Myocyte (in vitro differentiated cells): ENCODE results near the gene KLHL22. TPM values are rescaled to one million over a fixed set of nuclear protein-coding genes. Genes with fewer than 3 reads are reported as not detected.
"Not testable (repeated sequence)": the region's sequence is repeated elsewhere in the genome, so short reads cannot be mapped to it uniquely, and the experiment has no call there.

Experiments used
- DNase-seq: peaks from one replicate; pipeline ENCODE4 v3.0.0-alpha.2; 2012; ENCODE audit warnings: low read depth
- total RNA-seq: library from RNA; depleted of rRNA; stranded (reverse); fragments of >200 nt; gene quantifications from 2 replicates; pipeline ENCODE4 v1.2.3, GENCODE V29; 2014

KLHL22 gene
- total RNA-seq, 1 donor from 2014 or later: 31.5 TPM

DNA sequence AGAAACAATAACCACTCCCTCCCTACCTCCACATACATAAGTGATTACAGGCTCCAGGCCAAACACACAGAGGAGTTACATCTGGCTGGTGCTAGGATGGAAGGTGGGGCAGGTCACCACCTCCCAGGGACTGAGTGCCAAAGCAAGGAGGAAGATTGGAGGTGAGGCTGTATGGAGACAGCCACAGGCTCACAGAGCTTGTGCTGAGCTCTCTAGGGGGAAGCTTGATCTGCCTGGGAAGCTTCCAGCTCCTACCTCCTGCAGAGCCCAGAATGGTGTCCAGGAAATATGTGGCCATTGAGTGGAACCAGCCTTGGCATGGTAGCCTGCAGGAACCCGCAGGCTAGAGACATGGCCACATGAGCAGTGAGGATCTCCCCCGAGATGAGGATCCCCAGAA lies 8.2 kb upstream of the KLHL22 start:
- DNase-seq: no peak

DNA sequence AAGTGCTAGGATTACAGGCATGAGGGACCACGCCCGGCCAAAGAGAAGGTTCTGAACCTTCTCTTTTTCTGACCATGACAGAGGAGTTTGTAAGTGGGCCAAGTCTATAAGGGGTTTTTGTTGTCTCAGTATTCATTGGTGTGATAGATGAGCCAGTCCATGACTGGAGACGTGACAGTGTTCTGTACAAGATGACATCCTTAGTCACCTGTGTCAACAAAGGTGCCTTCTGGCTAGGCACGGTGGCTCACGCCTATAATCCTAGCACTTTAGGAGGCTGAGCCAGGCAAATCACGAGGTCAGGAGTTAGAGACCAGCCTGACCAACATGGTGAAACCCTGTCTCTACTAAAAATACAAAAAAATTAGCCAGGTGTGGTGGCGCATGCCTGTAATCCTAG lies 4.2 kb upstream of the KLHL22 start:
- DNase-seq: no peak

DNA sequence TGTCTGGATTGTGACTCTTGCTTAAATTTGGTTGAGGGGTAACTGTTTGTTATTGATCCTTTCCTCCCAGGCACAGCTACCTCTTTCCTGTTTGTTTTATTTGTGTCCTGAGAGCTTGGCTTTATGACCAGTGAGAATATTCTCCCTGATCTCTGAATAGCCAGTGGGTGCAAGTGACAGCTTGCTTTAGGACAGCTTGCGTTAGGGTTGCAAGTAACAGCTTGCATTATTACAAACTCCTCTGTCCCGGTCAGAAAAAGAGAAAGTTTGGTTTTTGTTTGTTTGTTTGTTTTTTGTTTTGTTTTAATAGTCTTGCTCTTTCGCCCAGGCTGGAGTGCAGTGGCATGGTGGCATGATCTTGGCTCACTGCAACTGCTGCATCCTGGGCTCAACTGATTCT lies 3.3 kb upstream of the KLHL22 start:
- DNase-seq: no peak

DNA sequence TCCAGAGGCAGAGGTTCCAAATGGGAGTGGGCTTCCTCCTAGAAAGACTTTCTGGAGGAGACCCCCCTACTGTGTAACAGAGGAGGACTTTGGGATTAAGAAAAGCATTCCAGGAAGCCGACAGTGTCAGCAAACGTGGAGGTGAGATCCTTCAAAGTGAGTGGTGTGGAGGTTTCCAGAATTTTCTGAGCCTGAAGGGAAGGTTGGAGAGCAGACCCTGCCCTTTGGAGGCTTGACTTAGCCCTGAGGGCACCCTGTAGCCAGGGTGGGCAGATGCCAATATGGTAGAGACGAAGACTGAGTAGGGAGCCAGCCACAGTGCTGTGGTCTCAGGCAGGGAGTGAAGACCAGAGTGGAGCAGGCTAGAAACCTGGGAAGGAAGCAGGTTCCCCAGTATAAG lies 1.8 kb upstream of the KLHL22 start:
- no peak for DNase-seq

DNA sequence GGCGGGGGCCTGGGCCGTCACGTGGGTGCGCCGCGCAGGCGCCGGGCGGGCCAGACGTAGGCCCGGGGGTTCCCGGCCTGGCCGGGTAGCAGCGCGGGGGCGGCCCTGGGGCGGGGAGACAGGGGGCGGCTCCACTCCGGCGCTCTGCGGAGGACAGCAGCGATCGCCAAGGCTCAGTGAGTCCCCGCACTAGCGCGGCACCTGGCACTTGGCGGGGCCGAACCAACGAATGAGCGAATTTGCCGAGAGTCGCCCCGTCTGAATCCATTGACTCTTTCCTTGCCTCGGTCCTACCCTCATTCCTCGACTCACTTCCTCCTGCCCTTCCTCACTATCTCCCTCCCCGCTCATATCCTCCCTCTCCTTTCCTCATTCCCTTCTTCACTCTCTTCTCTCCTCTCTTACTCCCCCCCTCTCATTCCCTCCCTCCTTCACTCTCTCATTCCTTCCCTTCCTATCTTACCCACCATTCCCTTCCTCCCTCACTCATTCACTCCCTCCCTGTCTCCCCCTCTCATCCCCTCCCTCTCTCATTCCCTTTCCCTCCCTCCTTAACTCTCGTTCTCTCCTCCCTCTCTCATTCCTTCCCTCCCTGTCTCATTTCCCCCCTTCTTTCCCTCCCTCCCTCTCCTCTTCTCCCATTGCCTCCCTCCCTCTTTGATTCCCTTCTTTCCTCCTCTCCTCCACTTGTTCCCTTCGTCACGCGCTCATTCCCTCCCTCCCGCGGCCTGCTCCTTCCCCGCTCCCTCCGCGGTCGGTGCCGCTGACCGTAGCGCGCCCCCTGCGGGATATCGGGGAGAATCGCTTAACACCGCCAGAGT lies 476 bp upstream of the KLHL22 start:
- DNase-seq: peak; percentile 96

DNA sequence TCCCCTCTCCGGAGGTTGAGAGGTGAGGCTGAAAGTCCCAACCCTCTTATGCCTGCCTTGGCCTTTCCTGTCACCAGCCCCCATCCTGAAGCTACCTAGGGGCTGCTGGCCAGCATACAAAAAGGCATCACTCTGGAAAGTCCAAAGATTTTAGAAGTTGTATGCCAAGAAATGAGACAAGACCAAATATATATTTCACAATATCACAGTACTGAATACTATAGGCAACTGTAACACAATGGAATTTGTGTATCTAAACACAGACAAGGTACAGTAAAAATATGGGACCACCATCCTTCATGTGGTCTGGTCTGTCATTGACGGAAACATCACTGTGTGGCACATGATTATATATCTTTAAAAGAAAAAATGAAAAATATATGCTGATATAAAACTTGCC lies 4.2 kb downstream of the KLHL22 start:
- DNase-seq: no peak

DNA sequence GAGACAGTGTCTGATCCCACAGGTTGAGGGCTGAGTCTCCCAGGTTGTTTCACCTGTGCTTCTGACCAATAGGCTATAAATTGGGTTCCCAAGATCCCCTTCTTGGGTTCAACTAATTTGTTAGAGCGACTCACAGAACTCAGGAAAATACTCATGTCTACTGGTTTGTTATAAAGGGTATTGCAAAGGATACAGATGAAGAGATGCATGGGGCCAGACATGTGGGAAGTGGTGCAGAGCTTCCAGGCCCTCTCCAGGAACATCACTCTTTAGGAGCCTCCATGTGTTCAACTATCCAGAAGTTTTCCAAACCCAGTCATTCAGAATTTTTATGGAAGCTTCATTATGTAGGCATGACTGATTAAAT lies 4.7 kb downstream of the KLHL22 start:
- no peak for DNase-seq

DNA sequence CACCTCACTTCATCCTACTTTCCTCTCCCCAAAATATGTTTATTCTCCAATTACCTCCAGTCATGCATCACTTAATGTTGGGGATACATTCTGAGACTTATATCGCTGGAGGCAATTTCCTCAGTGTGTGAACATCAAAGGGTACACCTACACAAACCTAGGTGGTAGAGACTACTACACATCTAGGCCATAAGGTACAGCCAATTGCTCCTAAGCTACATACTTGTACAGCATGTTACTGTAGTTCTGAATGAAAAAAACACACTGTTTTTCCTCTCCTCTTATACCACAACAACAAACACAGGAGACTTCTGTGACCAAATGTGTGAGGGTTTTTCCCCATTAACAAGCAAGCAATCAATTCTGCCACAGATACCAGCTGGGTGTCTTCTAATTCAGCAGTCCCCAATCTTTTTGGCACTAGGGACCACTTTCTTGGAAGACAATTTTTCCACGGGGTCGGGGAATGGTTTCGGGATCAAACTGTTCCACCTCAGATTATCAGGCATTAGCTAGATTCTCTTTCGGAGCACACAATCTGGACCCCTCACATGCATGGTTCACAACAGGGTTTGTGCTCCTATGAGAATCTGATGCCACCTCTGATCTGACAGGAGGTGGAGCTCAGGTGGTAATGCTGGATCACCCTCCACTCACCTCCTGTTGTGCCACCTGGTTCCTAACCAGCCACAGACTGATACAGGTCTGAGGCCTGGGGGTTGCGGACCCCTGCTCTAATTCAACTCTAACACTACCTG lies 5.2 kb downstream of the KLHL22 start:
- DNase-seq: no peak

DNA sequence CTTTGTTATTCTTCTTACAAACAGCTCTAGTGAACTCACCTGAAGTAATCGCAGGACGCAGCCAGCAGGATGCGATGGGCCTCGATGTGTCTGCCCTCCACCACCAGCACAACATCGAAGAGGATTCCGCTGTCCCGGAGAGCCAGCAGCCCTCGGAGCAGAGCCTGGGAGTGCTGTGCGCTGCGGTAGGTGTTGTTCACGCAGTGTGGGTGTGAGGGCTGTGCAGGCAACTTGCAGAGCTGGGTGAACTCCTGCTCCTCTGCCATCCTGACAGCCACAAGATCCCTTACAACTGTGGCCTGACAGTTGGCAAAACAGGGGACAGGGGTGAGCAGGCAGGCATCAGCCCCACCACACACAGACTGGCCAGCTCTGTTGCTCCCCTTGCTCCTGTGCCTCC lies 6.6 kb downstream of the KLHL22 start:
- no peak for DNase-seq

DNA sequence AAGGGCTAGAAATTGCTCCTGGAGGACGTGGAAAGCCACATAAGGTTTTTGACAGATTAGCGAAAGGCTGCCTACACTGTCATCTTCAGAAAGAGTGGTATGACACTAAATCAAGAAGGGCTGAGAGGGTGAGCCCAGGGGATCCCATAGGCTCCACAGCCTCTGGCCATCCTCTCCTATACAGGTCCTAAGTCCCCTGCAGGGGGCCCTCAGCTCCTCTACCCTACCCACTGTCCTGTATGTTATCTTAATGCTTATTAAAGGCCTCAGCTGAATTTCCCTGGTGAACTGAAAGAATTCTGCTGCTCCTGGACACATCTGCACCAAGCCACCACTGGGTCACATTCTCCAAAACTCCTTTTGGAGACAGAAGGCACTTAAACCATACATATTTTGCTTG lies 7.9 kb downstream of the KLHL22 start:
- no peak for DNase-seq

DNA sequence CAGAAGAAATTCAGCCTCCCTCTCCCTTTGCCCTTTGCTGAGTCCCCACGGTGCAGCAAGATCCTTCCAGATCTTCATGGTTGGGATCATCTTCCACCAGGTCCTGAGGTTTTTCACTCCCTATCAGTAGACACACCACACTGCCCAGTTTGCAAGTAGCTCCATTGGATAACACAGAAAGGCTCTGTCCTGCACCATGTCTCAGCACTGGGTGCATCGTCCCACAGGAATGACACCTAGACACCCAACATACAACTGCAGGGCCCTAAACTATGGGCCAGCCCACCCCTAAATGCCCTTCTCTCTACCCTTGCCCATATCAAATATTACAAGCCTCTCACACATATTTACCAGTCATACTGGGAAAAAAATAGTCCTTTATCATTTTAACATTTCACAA lies 9.4 kb downstream of the KLHL22 start:
- no peak for DNase-seq

DNA sequence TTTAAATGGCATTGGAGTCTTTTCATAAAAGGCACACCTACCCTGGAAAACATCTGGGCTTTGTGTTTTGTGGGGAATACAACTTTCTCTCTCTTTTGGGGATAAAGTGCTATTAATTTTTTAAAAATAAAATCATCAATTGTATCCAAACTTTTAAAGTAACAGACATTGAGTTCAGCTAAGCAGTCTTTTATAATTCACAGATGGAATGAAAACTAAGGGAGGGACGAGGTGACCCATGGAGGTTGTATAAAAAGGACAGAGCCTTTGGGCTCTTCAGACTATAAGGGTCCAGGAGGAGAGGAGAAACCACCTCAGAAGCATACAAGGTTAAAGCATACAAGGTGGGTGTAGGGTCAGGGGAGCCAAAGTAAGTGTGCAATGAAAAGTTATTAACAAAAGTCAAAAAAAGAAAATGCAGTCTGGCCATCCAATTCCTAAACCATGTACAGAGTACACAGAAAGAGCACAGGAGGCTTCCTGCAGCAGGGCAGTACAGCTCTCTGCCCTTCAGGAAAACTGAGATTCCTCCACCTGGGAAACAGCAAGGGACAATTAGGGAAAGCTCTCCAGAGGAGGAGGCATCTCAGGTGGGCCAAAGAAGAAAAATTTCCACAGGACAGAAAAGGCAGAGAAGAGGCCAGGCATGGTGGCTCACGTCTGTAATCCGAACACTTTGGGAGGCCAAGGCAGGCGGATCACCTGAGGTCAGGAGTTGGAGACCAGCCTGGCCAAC lies 10.5 kb downstream of the KLHL22 start:
- no peak for DNase-seq

DNA sequence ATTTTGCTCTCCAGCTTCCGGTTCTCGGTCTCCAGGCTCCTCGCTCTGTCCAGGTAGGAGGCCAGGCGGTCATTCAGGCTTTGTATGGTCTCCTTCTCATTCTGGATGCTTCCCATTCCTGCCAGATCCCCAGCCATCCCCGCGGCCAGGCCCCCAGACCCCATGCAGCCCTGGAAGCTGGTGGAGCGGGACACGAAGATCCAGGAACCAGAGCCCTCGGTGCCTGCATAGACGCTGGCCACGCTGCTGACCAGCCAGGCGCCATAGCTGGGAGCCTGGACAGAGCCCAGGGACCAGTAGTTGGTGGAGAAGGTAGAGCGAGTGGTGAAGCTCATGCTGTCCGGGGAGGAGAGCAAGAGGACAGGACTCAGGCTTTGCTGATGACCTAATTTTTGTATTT lies 11.8 kb downstream of the KLHL22 start:
- DNase-seq: no peak

DNA sequence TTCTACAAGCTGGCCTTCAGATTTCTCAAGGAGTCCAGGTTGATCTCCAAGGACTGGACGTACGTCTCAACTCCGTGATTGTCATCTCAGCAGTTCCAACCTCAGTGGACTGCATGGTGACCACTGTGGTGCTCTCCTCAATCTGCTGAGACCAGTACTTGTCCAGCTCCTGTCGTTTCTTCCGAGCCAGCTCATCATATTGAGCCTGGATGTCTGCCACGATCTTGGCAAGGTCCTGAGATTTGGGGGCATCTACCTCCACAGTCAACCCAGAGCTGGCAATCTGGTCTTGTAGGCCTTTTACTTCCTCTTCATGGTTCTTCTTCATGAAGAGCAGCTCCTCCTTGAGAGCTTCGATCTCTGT lies 12.5 kb downstream of the KLHL22 start:
- not testable (repeated sequence) for DNase-seq

DNA sequence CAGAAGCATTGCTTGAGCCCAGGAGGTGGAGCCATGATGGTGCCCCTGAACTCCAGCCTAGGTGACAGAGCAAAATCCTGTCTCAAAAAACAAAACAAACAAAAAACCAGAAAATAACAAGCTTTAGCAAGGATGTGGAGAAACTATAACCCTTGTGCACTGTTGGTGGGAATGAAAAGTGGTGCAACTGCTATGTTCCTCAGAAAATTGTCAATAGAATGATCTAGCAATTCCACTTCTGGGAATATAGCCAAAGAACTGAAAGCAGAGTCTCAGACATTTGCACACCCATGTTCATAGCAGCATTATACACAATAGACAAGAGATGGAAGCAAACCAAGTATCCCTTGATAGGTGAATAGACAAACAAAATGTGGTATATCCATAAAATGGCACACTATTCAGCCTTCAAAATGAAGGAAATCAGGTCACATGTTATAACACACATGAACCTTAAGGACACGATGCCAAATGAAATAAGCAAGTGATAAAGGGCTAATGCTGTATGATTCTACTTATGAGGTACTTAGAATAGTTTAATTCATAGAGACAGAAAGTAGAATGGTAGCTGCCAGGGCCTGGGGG lies 15.9 kb downstream of the KLHL22 start:
- DNase-seq: no peak

DNA sequence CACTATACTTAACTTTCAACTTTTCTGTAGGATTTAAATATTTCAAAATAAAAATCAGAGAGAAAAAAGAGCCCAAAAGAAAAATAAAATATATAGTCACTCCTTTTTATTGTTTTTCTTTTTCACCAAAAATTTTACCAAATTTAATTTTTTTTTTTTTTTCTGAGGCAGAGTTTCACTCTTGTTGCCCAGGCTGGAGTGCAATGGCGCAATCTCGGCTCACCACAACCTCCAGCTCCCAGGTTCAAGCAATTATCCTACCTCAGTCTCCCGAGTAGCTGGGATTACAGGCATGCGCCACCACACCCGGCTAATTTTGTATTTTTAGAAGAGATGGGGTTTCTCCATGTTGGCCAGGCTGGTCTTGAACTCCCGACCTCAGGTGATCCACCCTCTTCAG lies 17.5 kb downstream of the KLHL22 start:
- not testable (repeated sequence) for DNase-seq

DNA sequence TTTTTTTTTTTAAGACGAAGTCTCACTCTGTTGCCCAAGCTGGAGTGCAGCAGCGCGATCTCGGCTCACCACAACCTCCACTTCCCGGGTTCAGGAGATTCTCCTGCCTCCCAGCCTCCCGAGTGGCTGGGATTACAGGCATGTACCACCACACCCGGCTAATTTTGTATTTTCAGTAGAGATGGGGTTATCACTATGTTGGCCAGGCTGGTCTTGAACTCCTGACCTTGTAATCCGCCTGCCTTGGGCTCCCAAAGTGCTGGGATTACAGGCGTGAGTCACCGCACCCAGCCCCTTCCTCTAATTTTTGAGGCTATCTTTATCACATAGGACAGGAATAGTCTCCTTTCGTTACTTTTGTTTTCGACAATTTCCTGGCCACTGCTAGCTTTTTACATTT lies 20.0 kb downstream of the KLHL22 start:
- not testable (repeated sequence) for DNase-seq

DNA sequence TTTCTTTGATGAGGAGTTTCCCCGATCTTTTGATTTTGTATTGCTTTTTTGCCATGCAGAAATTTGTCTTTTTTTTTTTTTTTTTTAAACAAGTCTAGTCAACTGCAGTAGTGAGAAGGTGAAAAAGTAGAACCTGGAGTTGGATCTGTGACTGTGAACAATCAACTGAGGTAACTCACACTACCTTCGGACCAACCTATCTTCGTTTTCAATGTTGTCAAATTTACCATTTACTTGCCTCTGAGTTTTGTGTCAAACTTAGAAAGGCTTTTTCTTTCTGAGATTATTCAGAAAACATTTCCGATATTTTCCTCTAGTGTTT lies 20.5 kb downstream of the KLHL22 start:
- DNase-seq: no peak

DNA sequence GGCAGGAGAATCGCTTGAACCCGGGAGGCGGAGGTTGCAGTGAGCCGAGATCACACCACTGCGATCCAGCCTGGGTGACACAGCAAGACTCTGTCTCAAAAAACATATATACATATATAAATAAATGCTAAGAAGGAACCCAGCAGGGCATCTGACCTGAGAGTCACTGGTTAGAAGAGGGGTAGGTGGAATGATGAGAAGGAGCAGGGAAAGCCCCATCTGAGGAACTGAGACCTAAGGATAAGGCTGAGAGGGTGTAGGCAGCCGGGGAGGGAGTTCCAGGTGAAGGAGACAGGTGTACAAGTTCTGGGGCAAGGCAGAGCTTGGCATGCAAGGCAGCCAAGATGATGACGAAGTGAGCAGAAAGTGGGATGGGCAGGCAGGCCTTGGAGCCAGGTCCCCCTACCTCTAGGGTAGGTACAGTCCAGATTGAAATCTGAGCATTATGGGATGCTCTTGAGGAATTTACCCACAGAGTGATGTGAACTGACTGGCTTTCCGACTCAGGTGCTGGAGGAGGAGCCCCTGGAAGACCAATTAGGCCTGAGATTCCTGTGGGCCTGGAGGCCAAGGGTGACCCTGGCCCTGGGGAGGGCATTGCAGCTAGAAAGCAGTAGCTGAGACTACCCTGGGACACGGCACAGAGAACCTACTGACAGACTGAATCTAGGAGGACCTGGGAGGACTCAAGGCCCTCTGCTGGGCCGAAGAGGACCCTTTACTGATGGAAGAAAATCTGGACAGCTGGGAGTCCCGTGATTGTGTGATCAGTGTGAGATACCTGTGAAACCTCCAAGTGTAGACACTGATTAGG lies 22.8 kb downstream of the KLHL22 start:
- no peak for DNase-seq

DNA sequence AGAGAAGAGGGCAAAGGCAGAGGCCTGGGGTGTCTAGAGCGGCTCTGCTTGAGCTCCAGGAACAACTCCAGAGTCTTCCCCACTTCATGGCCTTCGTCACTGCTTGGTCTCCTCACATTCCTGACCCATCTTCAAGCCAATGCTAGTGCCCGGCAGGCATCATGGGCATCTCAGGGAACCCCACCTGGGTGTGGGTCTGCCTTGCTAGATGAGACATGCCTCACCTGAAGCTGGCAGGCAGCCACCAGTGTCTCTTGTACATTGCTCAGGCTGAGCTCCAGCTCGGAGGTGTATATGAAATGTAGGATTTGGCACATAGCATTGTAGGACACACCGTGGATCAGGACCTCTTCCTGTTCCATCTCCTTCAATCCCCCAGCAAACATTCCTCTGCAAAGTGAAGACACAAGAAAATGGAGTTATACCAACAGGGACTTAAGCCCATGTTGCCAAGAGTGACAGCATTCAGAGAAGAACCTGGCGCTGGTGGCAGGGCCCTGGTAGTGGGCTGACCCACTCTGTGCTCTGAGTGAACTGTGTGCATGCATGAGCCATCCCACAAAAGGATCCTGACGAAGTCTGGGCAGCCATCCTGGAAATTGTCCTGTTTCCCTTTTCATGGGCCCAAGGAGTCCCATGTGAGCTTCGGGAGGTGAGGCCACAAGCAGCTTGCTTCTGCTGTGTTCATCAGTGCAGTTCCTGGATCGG lies 24.3 kb downstream of the KLHL22 start:
- no peak for DNase-seq

DNA sequence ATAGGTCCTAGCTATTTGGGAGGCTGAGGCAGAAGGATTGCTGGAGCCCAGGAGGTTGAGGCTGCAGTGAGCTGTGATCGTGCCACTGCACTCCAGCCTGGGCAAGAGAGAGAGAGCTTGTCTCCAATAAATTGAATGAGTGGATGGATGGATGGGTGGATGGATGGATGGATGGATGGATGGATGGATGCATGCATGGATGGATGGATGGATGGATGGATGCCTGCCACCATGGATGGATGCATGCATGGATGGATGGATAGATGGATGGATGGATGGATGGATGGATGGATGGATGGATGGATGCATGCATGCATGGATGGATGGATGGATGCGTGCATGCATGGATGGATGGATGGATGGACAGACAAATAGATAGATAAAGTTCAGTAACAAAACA lies 25.1 kb downstream of the KLHL22 start:
- not testable (repeated sequence) for DNase-seq
